Measurements from ENCODE around the gene GH1.

GH1 gene

DNA sequence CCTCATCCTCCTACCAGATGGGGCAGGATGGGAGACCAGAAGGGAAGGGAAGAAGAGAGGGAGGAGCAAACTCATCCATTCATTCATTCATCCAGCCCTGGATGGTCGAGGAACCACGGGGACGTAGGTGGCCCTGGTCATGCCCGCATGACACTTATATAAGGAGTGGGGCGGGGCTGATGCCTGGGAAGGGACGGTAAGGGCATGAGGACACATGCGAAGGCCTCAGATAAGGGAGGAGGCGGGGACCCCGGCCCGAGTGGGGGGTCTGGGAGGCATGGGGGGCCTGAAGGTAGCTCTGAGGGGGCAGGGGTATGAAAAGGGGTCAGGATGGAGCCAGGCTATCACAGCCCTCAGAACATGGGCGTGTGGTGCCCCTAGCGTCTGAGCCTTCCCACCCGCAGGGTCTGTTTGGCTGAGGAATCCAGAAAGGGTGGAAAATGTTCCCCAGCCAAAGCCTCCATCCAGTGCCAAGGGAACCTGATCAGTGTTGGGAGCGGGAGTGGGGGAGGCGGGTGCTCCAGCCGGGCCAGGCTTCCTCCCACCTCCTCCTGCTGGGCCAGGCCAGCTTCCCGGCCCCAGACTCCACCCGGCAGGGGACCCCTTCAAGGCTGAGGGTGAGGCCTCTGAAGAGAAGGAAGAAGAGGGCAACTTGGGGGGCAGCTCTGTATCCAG is 31.1 kb upstream of the GH1 start:
- TF ChIP-seq, protein P1, sequence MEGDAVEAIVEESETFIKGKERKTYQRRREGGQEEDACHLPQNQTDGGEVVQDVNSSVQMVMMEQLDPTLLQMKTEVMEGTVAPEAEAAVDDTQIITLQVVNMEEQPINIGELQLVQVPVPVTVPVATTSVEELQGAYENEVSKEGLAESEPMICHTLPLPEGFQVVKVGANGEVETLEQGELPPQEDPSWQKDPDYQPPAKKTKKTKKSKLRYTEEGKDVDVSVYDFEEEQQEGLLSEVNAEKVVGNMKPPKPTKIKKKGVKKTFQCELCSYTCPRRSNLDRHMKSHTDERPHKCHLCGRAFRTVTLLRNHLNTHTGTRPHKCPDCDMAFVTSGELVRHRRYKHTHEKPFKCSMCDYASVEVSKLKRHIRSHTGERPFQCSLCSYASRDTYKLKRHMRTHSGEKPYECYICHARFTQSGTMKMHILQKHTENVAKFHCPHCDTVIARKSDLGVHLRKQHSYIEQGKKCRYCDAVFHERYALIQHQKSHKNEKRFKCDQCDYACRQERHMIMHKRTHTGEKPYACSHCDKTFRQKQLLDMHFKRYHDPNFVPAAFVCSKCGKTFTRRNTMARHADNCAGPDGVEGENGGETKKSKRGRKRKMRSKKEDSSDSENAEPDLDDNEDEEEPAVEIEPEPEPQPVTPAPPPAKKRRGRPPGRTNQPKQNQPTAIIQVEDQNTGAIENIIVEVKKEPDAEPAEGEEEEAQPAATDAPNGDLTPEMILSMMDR (IDR thresholded peaks at IDR 0.05; ENCODE audit: extremely low read depth, insufficient read depth, missing control alignments) = no peak
- in situ Hi-C loops (cut with MboI; ENCODE audit: low pct_unique_long_range_greater_than_20kb, low sequenced_read_pairs, unreplicated experiment) = no loop called here

DNA sequence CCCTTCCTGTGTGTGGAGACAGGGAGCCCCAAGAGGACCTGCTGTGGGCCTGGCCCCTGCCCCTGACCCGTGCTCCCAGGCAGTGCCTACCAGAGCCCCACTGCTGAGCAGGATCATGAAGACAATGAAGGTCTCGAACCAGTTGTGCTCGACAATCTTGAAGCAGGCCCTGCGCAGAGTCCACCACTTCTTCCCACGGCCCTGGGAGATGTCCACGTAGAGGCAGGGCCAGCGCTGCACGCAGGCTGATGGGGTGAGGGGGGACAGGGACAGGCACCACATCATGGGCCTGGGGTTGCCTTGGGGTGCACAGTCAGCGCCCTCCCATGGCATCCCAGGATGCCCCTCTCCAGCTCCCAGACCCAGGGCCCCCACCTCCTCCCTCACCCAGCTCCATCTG is 29.9 kb upstream of the GH1 start:
- TF ChIP-seq, protein P1 (IDR thresholded peaks at IDR 0.05; ENCODE audit: extremely low read depth, insufficient read depth, missing control alignments) = no peak
- no peak for DNase-seq (ENCODE audit: low spot score)
- in situ Hi-C loops (cut with MboI; ENCODE audit: low pct_unique_long_range_greater_than_20kb, low sequenced_read_pairs, unreplicated experiment) = no loop called here

More for the DNA sequence above, 31.1 kb upstream of the GH1 start:
- no peak for DNase-seq (ENCODE audit: low spot score)

DNA sequence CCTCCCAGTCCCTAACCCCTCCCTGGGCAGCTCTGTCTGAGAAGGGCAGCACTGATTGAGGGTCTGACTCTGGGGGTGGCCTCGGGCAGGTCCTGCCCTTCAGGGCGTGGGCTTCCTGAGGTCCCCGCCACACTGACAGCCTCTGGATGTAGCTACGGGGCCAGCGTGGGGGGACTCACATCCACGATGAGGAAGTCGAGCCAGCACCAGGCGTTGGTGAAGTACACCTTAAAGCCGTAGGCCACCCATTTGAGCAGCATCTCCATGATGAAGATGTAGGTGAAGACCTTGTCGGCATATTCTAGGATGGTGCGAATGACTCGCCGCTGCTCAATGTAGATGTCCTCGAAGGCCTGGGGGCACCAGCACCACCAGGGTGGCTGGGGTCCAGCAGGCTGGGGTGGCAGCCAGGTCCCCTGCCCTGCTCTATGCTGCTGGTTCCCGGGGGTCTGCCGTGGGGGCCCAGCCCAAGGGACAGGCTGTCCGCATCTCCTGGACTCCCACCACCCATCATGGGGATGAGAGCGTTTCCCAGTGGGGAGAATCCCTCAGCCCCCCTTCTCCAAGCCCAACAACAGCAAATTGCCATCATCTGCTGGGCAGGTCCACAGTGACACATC is 29.2 kb upstream of the GH1 start:
- in situ Hi-C loops (cut with MboI; ENCODE audit: low pct_unique_long_range_greater_than_20kb, low sequenced_read_pairs, unreplicated experiment) = no loop called here
- no peak for DNase-seq (ENCODE audit: low spot score)
- TF ChIP-seq, protein P1 (IDR thresholded peaks at IDR 0.05; ENCODE audit: extremely low read depth, insufficient read depth, missing control alignments) = no peak

DNA sequence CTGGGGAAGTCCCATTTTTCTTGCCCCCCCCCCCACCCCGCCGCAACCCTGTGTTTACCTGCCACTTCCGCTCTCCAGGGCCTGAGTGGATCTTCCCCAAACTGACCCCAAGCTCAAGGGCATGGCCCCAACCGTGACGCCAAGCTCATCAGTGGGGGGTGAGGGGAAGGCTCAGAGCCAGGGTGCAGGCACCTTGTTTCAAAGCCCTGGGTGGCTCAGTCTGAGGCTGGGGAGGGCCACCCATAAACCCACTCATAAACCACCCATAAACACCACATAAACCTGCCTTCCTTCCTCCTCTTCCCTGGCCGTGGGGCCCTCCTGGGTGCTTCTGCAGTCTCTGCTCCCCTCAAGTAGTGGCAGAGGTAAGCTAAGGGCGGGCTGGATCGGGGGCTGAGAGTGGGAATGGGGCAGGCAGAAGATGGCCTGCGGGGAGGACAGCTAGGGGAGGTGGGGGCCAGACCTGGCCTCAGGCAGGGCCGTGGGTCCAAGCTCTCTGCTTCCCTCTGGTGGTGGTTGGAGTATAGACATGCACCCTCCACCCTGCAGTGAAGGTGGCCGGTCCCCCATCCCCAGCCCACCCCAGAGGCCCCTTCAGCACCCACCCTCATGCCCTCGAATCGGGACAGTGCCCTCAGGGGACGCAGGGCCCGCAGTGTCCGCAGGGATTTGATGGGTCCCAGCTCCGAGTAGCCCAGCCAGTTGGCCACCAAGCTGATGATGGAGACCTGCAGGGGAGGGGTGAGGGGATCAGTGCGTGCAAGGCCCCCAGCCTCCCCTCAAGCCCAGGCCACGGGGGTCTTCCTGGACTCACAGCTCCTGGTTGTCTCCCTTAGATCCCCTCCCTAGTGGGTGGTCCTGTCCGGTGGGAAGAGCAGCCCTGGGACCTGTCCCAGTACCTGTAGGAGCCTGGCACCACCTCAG is 28.1 kb upstream of the GH1 start:
- TF ChIP-seq, protein P1 (IDR thresholded peaks at IDR 0.05; ENCODE audit: extremely low read depth, insufficient read depth, missing control alignments) = peak; percentile 74
- in situ Hi-C loops (cut with MboI; ENCODE audit: low pct_unique_long_range_greater_than_20kb, low sequenced_read_pairs, unreplicated experiment) = no loop called here
- peak; percentile 91 for DNase-seq (ENCODE audit: low spot score)

DNA sequence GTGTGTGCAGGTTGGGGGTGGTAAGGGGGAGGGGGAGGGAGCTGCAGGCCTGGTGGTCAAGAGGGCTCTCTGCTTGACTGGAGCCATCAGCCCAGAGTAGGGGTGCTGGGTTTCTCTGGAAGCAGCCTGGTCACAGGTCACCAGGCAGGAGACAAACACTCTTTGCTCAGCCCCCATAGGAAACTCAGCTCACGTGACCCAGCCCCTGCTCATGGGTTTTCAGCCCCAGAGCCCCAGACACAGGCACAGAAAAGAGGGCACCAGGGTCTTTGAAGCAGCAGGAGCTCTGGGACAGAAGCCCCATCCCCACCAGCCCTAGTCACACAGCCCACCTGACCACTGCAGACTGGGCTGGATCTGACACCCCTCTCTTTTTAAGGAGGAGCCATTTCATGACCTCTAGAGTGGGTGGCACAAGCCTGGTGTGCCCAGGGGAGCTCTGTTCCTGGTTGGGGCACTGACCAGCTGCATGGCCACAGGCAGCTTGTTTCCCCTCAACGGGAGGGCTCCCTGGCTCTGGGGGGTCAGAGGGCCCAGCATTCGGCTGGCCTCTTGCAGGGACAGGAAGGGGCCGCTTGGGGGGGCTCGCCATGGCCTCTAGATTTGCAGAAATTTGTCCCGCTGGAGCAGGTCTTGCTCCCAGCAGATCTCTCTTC is 27.3 kb upstream of the GH1 start:
- TF ChIP-seq, protein P1 (IDR thresholded peaks at IDR 0.05; ENCODE audit: extremely low read depth, insufficient read depth, missing control alignments) = peak; percentile 25
- peak; percentile 74 for DNase-seq (ENCODE audit: low spot score)
- in situ Hi-C loops (cut with MboI; ENCODE audit: low pct_unique_long_range_greater_than_20kb, low sequenced_read_pairs, unreplicated experiment) = no loop called here

All from GM13977 (cell line).